HEK293 (cell line): ENCODE measurements around the gene MITF.

Experiments used
- CTCF ChIA-PET: fragments of 350-600 bp; formaldehyde crosslinking; extraction: SDS; loops from one replicate; lab custom pipeline; 2021; ENCODE audit warnings: antibody characterized with exemption; lab: Yijun Ruan, JAX
- POLR2A ChIA-PET: fragments of 300-600 bp; formaldehyde crosslinking; extraction: SDS; loops from one replicate; lab custom pipeline; 2020; ENCODE audit warnings: antibody characterized with exemption, inconsistent platforms; lab: Yijun Ruan, JAX
- H3K27ac ChIP-seq: fragments of 200-500 bp; sonication (Bioruptor generic); 2 replicates; pipeline ENCODE4 v1.5.1; 2014; ENCODE audit warnings: low read depth, low read length, control low read depth, inconsistent platforms; ENCODE audit errors: extremely low read depth
- H3K36me3 ChIP-seq, 2 experiments: fragments of 200-500 bp in 1 of 2; sonication (Bioruptor generic) in 1 of 2; 1 replicate in 1 of 2; 2 replicates in 1 of 2; pipeline ENCODE4 v1.5.1; 2014 to 2017; ENCODE audit warnings: inconsistent platforms in 2 of 2, low read length in 2 of 2; ENCODE audit not compliant: control insufficient read depth in 2 of 2, insufficient read depth in 1 of 2
- H3K4me1 ChIP-seq: fragments of 200-500 bp; sonication (Bioruptor generic); 2 replicates; pipeline ENCODE4 v1.5.1; 2014; ENCODE audit warnings: mild to moderate bottlenecking, low read length, inconsistent platforms; ENCODE audit not compliant: control insufficient read depth, insufficient read depth
- H3K4me3 ChIP-seq: 2 replicates; pipeline ENCODE4 v1.5.1; 2011; ENCODE audit warnings: low read depth, mild to moderate bottlenecking, control low read depth, low read length, moderate library complexity
- H3K9me3 ChIP-seq: fragments of 200-500 bp; sonication (Bioruptor generic); 2 replicates; pipeline ENCODE4 v1.5.1; 2014; ENCODE audit warnings: low read depth, low read length, inconsistent platforms; ENCODE audit not compliant: control insufficient read depth, insufficient read depth
- FEZF1 ChIP-seq: fragments of 450-650 bp; formaldehyde crosslinking; IDR thresholded peaks from 2 replicates; pipeline ENCODE4 v1.5.1; 2016; ENCODE audit warnings: missing biosample characterization, missing genetic modification characterization
- GLI4 ChIP-seq: fragments of 450-650 bp; formaldehyde crosslinking; IDR thresholded peaks from 2 replicates; pipeline ENCODE4 v1.5.1; 2016; ENCODE audit warnings: missing biosample characterization, missing genetic modification characterization
- GLIS1 ChIP-seq: fragments of 450-650 bp; formaldehyde crosslinking; IDR thresholded peaks from 2 replicates; pipeline ENCODE4 v1.5.1; 2016; ENCODE audit warnings: missing biosample characterization, missing genetic modification characterization
- KLF7 ChIP-seq: fragments of 450-650 bp; formaldehyde crosslinking; IDR thresholded peaks from 2 replicates; pipeline ENCODE4 v1.5.1; 2016; ENCODE audit warnings: missing biosample characterization, missing genetic modification characterization, borderline replicate concordance
- PRDM4 ChIP-seq: fragments of 450-650 bp; formaldehyde crosslinking; IDR thresholded peaks from 2 replicates; pipeline ENCODE4 v1.5.1; 2017; ENCODE audit warnings: missing biosample characterization, missing genetic modification characterization
- PRDM6 ChIP-seq: fragments of 450-650 bp; formaldehyde crosslinking; IDR thresholded peaks from 2 replicates; pipeline ENCODE4 v1.5.1; 2017; ENCODE audit warnings: missing biosample characterization, missing genetic modification characterization
- YY1 ChIP-seq: fragments of 450-650 bp; formaldehyde crosslinking; IDR thresholded peaks from 2 replicates; pipeline ENCODE4 v1.5.1; 2018; ENCODE audit warnings: missing biosample characterization, missing genetic modification characterization
- ZBTB17 ChIP-seq: fragments of 450-650 bp; formaldehyde crosslinking; IDR thresholded peaks from 2 replicates; pipeline ENCODE4 v1.5.1; 2016; ENCODE audit warnings: missing biosample characterization, missing genetic modification characterization
- ZBTB20 ChIP-seq: fragments of 450-650 bp; formaldehyde crosslinking; IDR thresholded peaks from 2 replicates; pipeline ENCODE4 v1.5.1; 2016; ENCODE audit warnings: missing biosample characterization, missing genetic modification characterization
- ZBTB48 ChIP-seq: fragments of 450-650 bp; formaldehyde crosslinking; IDR thresholded peaks from 2 replicates; pipeline ENCODE4 v1.5.1; 2016; ENCODE audit warnings: missing biosample characterization, missing genetic modification characterization
- ZBTB8A ChIP-seq: fragments of 450-650 bp; formaldehyde crosslinking; IDR thresholded peaks from 2 replicates; pipeline ENCODE4 v1.5.1; 2016; ENCODE audit warnings: missing biosample characterization, missing genetic modification characterization
- ZNF112 ChIP-seq: fragments of 450-650 bp; formaldehyde crosslinking; IDR thresholded peaks from 2 replicates; pipeline ENCODE4 v1.5.0; 2017; ENCODE audit warnings: missing biosample characterization, missing genetic modification characterization
- ZNF184 ChIP-seq: fragments of 450-650 bp; IDR thresholded peaks from 2 replicates; pipeline ENCODE4 v1.5.1; 2018; ENCODE audit warnings: missing biosample characterization, mild to moderate bottlenecking, missing genetic modification characterization
- ZNF214 ChIP-seq: fragments of 450-650 bp; formaldehyde crosslinking; IDR thresholded peaks from 2 replicates; pipeline ENCODE4 v1.5.1; 2017; ENCODE audit warnings: missing biosample characterization, mild to moderate bottlenecking, missing genetic modification characterization, borderline replicate concordance
- ZNF704 ChIP-seq: fragments of 450-650 bp; formaldehyde crosslinking; IDR thresholded peaks from 2 replicates; pipeline ENCODE4 v1.5.1; 2016; ENCODE audit warnings: missing biosample characterization, missing genetic modification characterization
- ZNF792 ChIP-seq: fragments of 450-650 bp; formaldehyde crosslinking; IDR thresholded peaks from 2 replicates; pipeline ENCODE4 v1.5.1; 2016; ENCODE audit warnings: missing biosample characterization, missing genetic modification characterization
- TF ChIP-seq, protein P1 (sequence below): fragments of 450-650 bp; IDR thresholded peaks from 2 replicates; pipeline ENCODE4 v1.5.1; 2018; ENCODE audit warnings: missing biosample characterization, mild to moderate bottlenecking, missing genetic modification characterization

MITF gene

GRCh38 chr3:69842789-69843188, 103.5 kb downstream of the MITF start (continued):
- no peak for TF ChIP-seq PRDM6 (tag by site-specific recombination)

- CTCF ChIA-PET, result interaction anchor here (0.7 kb wide), 1 partner anchor 103 kb away, joined by 4 read pairs; no protein-coding TSS in a partner anchor
- no peak overlapping the region for H3K4me3 ChIP-seq
- H3K9me3 ChIP-seq, result no peaks in the 10 kb centered on the region
- H3K4me1 ChIP-seq, result no peaks in the 10 kb centered on the region
- H3K36me3 ChIP-seq, result no peaks in the 10 kb centered on the region
- TF ChIP-seq ZBTB17 (tag by site-specific recombination) (no peak), FEZF1 (tag by site-specific recombination) (no peak), ZBTB20 (tag by site-specific recombination) (no peak), PRDM4 (no peak)
- TF ChIP-seq, all 188 proteins: peak for 0
- POLR2A ChIA-PET, result no interaction called here
- H3K27ac ChIP-seq, result no peak overlapping the region
These were observed 105.4 kb downstream of the MITF start for GRCh38 chr3:69844706-69845105.

GRCh38 chr3:69847303-69847702, 108.0 kb downstream of the MITF start:
- no peaks in the 10 kb centered on the region for H3K36me3 ChIP-seq
- CTCF ChIA-PET, result interaction anchor here (1.0 kb wide), 1 partner anchor 8 kb away, joined by 10 read pairs; no protein-coding TSS in a partner anchor
- H3K4me3 ChIP-seq, result no peak overlapping the region
- no peaks in the 10 kb centered on the region for H3K4me1 ChIP-seq
- POLR2A ChIA-PET, result no interaction called here
- TF ChIP-seq ZNF214 (no peak), ZBTB48 (tag by site-specific recombination) (no peak), ZBTB8A (no peak), GLIS1 (tag by site-specific recombination) (no peak), YY1 (no peak), GLI4 (no peak), ZNF704 (tag by site-specific recombination) (no peak), ZNF792 (tag by site-specific recombination) (no peak), ZNF112 (no peak), KLF7 (tag by site-specific recombination) (no peak), ZNF184 (tag by site-specific recombination) (no peak)
- TF ChIP-seq, protein P1, sequence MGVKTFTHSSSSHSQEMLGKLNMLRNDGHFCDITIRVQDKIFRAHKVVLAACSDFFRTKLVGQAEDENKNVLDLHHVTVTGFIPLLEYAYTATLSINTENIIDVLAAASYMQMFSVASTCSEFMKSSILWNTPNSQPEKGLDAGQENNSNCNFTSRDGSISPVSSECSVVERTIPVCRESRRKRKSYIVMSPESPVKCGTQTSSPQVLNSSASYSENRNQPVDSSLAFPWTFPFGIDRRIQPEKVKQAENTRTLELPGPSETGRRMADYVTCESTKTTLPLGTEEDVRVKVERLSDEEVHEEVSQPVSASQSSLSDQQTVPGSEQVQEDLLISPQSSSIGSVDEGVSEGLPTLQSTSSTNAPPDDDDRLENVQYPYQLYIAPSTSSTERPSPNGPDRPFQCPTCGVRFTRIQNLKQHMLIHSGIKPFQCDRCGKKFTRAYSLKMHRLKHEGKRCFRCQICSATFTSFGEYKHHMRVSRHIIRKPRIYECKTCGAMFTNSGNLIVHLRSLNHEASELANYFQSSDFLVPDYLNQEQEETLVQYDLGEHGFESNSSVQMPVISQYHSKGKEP (tag by site-specific recombination), result no peak
- TF ChIP-seq, all 188 proteins: peak for 0
- H3K27ac ChIP-seq, result no peak overlapping the region
- H3K9me3 ChIP-seq, result no peaks in the 10 kb centered on the region
